OCI-LY3 (cell line): ENCODE data around the gene DGAT2.

ENCODE experiments used
- H2AFZ ChIP-seq: fragments of 200-600, 300-600 bp; shearing (Covaris generic); 2 replicates; pipeline ENCODE4 v1.6.0; 2014; ENCODE audit warnings: antibody characterized with exemption, low read depth, low read length
- H3K27ac ChIP-seq: fragments of 200-600, 300-600 bp; sonication (generic); 2 replicates; pipeline ENCODE4 v1.5.1; 2014; ENCODE audit warnings: mild to moderate bottlenecking, low read length, moderate library complexity, mixed read lengths
- H3K27me3 ChIP-seq: fragments of 200-600, 300-600 bp; sonication (generic); 2 replicates; pipeline ENCODE4 v1.6.1; 2014; ENCODE audit warnings: low read depth, low read length, mixed read lengths
- H3K36me3 ChIP-seq: fragments of 200-600, 300-600 bp; sonication (generic); replicated peaks from 2 replicates; pipeline ENCODE3; 2014; ENCODE audit warnings: low read depth, low read length, mixed read lengths
- H3K4me1 ChIP-seq: fragments of 300-600, 200-600 bp; sonication (generic); 2 replicates; pipeline ENCODE4 v1.6.1; 2014; ENCODE audit warnings: low read length, mixed read lengths
- H3K4me2 ChIP-seq: fragments of 200-600, 300-600 bp; sonication (generic); 2 replicates; pipeline ENCODE4 v1.6.1; 2014; ENCODE audit warnings: low read length, mixed read lengths
- H3K4me3 ChIP-seq: fragments of 300-600, 200-600 bp; sonication (generic); 2 replicates; pipeline ENCODE4 v1.5.1; 2014; ENCODE audit warnings: antibody characterized with exemption, mild to moderate bottlenecking, low read length, moderate library complexity
- H3K79me2 ChIP-seq: fragments of 300-600, 200-600 bp; shearing (Covaris generic); 2 replicates; pipeline ENCODE4 v1.6.1; 2014; ENCODE audit warnings: mild to moderate bottlenecking, low read length, mixed read lengths
- H3K9ac ChIP-seq: fragments of 300-600, 200-600 bp; shearing (Covaris generic); 2 replicates; pipeline ENCODE4 v1.6.0; 2014; ENCODE audit warnings: mild to moderate bottlenecking, low read length, moderate library complexity
- H3K9me3 ChIP-seq: fragments of 200-600, 300-600 bp; shearing (Covaris generic); 2 replicates; pipeline ENCODE4 v1.6.1; 2014; ENCODE audit warnings: low read length, mixed read lengths; ENCODE audit not compliant: insufficient read depth
- H4K20me1 ChIP-seq: fragments of 200-600, 300-600 bp; sonication (generic); 2 replicates; pipeline ENCODE4 v1.6.1; 2016; ENCODE audit warnings: low read length, mixed read lengths; ENCODE audit not compliant: insufficient read depth
- CTCF ChIP-seq: fragments of 200-600, 300-600 bp; sonication (generic); IDR thresholded peaks from 2 replicates; pipeline ENCODE4 v1.5.1; 2014; ENCODE audit warnings: antibody characterized with exemption, low read length, low read depth
- EZH2phosphoT487 ChIP-seq: fragments of 200-600 bp; shearing (Covaris generic); IDR thresholded peaks from 2 replicates; pipeline ENCODE4 v1.6.1; 2018; ENCODE audit warnings: antibody characterized with exemption, mixed run types, low read depth

The DGAT2 gene

GRCh38 chr11:75850787-75851186, 82.2 kb downstream of the DGAT2 start:
- H3K4me2 ChIP-seq = no peak overlapping the region
- H3K4me3 ChIP-seq = no peak overlapping the region
- H3K9me3 ChIP-seq = no peaks in the 10 kb centered on the region
- H3K9ac ChIP-seq = no peak overlapping the region
- TF ChIP-seq CTCF = no peak
- no peak for TF ChIP-seq EZH2phosphoT487
- H3K36me3 ChIP-seq = peaks cover 32% of the 10 kb centered on the region
- peaks cover 92% of the 10 kb centered on the region for H3K79me2 ChIP-seq
- no peaks in the 10 kb centered on the region for H3K27me3 ChIP-seq
- H4K20me1 ChIP-seq = peaks cover 76% of the 10 kb centered on the region
- no peak overlapping the region for H3K27ac ChIP-seq
- no peak overlapping the region for H2AFZ ChIP-seq
- H3K4me1 ChIP-seq = no peaks in the 10 kb centered on the region
